Stimulated activated CD8-positive, alpha-beta memory T cell treated with anti-CD3 and anti-CD28 coated beads, Interleukin-12 subunit alpha, Interleukin-12 subunit beta, amount 100 ng/mL, for 1 hour (primary cell): ENCODE measurements around the gene GABPB2.

Experiments
- DNase-seq: peaks from one replicate; pipeline ENCODE4 v3.0.0-alpha.2; 2020; ENCODE audit warnings: low read depth

The GABPB2 gene

DNA sequence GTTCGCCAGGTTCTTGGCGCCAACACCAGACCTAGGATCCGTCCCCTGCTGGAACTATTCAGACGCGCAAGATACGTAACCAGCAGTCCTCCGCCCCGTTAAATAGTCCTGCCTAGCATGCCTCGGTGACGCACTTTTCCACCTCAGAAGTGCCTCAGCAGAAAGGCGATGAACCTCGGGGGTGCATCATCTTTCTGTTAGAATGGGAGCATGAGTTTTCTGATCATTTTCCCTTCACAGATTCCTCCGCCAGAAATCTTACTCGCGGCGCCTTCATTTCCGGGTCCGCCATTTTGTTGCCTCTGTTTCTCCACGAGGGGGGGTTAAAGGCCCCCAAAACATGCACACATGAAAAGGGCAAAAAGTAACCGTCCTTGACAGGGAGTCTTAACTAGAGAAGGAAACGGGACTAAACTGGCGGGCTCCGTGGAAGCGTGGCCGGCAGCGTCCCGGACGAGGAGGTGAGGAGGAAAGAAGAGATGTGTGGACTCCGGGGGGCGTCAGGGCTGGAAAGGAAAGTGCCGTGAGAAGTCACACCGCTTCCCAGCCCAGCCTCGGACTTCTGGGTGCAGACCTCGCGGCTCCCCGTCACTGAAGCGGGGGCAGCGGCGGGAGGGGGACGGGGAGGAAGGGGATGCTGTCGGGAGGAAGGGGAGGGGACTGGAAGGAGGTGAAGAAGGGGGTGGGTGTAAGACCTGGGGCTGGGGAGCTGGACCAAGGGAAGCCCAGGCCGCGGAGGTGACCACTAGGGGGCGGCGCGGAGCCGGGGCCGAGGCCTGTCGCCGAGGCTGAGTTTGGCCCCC lies at the start of gene GABPB2:
Gene GABPB2, plus strand, starts transcription at position 288 of the 803 bp plus-strand sequence. CDS start 17,429 bp downstream, outside the sequence.
- peak; percentile 66 for DNase-seq

DNA sequence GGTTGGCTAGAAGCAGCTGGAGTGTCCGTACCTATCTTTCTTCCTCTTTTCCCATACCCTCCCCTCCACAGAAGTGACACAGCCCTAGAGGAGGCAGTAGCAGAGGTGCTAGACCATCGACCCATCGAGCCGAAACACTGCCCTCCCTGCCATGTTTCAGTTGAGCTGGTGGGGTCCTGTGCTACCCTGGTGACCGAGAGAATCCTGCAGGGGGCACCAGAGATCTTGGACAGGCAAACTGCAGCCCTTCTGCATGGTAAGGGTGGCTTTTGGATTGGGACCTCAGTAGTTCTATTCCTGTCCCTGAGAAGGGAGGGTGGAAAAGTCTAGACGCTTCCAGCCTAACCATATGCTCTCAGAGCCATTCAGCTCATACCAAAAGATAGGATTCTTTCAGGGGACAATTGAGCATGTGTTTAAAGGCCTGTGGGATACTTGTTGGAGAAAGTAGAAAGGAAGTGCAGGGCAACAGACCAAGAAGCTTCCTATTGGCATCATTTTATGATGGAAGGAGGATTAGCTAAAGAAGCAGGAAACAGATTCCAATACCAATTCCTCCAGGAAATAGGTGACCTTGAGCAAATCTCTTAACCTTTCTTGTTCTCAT lies 45.9 kb upstream of the GABPB2 start:
- peak; percentile 84 for DNase-seq

DNA sequence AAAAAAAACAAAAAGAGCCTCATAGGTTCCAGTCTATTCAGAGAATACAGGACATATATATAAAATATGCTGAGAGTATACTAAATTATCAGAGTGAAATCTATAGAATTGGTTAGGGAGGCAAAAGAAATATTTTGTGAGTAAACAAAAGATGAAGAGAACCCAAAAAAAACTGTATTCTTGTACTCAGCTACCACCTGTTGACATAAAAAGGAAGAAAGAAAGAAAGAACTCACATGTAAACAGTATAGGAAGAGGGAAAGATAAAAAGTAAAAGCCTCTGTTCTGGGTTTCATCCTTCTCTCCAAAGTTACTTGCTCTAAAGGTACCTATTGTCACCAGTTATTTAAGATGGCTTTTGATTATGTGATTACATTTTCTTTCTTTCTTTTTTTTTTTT lies 44.1 kb upstream of the GABPB2 start:
- DNase-seq: no peak

DNA sequence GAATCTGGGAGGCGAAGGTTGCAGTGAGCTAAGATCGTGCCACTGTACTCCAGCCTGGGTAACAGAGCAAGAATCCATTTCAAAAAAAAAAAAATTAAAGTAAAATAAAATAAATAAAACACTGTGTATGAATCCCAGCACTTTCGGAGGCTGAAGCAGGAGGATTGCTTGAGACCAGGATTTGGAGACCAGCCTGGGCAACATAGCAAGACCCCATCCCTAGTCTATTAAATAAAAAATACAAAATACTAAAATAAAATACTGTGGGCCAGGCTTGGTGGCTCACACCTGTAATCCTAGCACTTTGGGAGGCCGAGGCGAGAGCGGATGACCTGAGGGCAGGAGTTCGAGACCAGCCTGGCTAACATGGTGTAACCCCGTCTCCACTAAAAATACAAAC lies 38.4 kb upstream of the GABPB2 start:
- no peak for DNase-seq

DNA sequence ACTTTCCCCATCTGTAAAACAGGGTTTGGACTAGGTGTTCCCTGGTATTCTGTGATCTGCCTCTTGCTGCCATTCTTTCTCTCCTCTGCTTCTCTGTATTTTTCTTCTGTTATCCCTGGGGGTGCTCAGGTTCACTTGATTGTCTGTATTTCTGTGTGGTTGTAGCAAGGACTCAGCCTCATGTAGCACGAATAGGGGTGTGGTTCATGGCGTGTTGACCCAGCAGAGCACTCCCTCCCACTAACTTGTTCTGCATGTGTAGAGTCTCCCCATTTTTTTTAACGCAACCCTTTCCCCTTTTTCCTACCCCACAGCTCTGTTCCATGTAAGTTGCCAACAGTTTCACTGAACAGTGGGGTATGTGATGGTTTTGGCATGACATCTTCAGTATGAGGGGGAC lies 35.4 kb upstream of the GABPB2 start:
- no peak for DNase-seq

DNA sequence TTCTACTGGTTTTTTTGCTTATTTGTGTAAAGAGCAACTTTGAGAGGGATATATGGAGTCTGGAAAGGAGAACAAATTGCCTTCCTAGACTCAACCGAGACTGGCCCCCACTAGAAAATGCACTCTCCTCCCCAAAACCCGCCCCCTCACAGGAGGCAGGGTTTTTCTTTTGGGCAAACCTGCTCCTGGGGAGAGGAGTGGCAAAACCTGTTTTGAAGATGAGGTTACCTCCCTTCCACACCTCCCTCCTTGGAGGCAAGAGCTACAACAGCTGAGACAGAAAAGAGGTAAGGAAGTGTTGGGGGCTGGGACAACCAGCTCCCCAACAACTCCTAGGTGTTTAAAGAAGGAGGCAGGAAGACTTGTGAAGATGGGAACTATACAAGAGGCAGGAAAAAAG lies 34.2 kb upstream of the GABPB2 start, which contains the start of gene BNIPL:
Gene BNIPL, plus strand, starts transcription at position 231 of the 400 bp plus-strand sequence. Its CDS starts 140 bp downstream, at position 371.
- DNase-seq: no peak

DNA sequence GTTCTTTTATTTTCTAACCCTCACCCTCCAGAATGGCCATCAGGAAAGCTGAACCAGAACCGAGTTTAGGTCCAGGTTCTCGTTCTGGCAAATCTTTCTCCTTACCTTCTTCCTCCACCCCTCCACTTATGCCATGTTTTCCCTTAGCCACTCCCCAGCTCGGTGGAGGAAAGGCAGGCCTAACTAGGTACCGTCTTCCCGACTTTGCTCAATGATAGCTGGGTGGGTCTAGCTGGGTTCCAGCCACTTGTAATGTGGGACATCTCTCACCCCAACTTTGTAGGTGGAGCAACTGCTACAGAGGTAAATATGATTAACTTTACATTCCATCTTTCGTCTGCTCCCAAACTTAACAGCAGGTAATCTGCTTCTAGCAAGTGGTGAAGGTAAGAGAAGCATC lies 33.5 kb upstream of the GABPB2 start:
- DNase-seq: no peak

DNA sequence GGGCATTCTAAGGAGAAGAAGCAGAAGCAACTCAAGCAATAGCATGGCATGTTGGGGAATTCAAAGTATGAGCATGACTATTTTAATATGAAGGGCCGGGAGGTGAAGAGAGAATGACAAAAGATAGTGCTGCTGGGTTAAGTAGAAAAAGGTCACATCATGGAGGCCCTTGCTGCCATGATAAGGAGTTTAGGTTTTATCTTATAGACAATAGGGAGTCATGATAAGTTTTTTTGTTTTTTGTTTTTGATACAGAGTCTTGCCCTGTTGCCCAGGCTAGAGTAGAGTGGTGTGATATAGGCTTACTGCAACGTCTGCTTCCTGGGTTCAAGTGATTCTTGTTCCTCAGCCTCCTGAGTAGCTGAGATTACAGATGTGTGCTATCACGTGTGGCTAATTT lies 31.0 kb upstream of the GABPB2 start:
- DNase-seq: no peak

DNA sequence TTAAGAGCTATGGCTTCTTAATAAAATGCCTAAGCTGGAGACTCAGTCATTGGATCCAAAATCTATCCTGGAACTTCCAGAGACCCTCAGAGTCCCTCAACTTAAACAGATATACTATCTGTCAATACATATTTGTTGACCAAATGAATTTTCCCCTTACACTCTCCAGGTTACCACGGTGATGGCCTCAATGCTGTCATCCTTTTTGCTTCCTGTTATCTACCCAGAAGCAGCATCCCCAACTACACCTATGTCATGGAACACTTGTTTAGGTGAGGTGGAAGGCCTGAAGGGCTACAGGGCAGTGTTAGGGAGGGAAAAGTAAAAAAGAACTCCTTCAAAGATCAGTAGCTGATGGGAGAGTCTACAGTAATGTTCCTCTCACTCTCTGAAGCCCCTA lies 27.4 kb upstream of the GABPB2 start:
- DNase-seq: no peak

DNA sequence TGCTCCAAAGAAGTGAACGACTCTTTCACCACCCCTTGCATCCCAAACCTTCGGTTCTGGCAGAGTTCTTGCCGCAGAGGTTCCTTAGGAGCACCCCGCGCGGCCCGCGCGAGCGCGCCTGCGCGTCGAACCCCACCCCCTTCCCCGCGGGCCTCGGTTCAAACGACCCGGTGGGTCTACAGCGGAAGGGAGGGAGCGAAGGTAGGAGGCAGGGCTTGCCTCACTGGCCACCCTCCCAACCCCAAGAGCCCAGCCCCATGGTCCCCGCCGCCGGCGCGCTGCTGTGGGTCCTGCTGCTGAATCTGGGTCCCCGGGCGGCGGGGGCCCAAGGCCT lies 23.0 kb upstream of the GABPB2 start, which contains the start of gene C1orf56:
Gene C1orf56, plus strand, starts transcription at position 161 of the 334 bp plus-strand sequence. Its CDS starts 97 bp downstream, at position 258.
- no peak for DNase-seq

DNA sequence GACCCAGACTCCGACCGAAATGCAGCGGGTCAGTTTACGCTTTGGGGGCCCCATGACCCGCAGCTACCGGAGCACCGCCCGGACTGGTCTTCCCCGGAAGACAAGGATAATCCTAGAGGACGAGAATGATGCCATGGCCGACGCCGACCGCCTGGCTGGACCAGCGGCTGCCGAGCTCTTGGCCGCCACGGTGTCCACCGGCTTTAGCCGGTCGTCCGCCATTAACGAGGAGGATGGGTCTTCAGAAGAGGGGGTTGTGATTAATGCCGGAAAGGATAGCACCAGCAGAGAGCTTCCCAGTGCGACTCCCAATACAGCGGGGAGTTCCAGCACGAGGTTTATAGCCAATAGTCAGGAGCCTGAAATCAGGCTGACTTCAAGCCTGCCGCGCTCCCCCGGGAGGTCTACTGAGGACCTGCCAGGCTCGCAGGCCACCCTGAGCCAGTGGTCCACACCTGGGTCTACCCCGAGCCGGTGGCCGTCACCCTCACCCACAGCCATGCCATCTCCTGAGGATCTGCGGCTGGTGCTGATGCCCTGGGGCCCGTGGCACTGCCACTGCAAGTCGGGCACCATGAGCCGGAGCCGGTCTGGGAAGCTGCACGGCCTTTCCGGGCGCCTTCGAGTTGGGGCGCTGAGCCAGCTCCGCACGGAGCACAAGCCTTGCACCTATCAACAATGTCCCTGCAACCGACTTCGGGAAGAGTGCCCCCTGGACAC lies 22.5 kb upstream of the GABPB2 start:
- DNase-seq: no peak

DNA sequence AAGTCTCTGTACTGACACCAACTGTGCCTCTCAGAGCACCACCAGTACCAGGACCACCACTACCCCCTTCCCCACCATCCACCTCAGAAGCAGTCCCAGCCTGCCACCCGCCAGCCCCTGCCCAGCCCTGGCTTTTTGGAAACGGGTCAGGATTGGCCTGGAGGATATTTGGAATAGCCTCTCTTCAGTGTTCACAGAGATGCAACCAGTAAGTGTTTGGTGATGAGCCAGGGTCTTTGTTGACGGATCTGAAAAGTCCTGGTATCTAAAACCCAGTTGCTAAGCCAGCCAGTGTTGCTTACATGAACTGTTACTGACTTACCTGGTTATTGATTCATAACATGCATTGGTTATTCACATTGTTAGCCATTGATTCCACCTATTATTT lies 21.9 kb upstream of the GABPB2 start:
- DNase-seq: no peak

DNA sequence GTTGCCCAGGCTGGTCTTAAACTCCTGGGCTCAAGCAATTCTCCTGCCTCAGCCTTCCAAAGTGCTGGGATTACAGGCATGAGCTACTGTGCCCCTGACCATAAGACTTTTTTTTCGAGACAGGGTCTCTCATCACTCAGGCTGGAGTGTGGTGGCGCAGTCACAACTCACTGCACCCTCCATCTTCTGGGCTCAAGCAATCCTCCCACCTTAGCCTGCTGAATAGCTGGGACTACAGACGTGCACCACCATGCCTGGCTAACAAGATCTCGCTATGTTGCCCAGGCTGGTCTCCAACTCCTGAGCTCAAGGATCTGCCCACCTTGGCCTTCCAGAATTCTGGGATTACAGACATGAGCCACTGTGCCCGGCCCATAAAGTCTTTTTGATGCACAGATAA lies 21.1 kb upstream of the GABPB2 start:
- no peak for DNase-seq

DNA sequence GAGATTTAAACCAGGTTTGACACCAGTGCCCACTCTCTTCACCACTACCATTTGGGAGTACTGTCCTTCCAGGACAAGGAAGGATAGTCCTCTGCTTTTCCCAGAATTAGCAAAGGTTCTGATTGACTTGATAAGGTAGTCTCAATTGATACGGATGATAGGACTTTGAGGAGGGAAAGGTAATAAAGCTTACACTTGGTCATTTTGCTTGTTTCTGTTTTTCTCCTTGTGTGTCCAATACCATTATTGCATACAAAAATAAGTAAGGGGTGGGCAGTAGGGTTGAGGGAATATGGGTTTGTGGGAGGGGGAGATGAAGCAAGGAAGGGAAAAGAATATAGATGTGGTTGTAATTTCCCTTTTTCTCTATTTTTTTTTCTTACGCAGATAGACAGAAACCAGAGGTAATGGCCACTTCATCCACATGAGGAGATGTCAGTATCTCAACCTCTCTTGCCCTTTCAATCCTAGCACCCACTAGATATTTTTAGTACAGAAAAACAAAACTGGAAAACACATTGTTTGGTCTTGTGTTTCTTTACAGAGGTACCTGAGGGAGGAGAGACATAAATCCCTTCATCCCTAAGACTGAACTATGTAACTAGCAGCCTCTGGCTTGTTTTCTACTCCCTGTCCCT lies 20.4 kb upstream of the GABPB2 start:
- no peak for DNase-seq

DNA sequence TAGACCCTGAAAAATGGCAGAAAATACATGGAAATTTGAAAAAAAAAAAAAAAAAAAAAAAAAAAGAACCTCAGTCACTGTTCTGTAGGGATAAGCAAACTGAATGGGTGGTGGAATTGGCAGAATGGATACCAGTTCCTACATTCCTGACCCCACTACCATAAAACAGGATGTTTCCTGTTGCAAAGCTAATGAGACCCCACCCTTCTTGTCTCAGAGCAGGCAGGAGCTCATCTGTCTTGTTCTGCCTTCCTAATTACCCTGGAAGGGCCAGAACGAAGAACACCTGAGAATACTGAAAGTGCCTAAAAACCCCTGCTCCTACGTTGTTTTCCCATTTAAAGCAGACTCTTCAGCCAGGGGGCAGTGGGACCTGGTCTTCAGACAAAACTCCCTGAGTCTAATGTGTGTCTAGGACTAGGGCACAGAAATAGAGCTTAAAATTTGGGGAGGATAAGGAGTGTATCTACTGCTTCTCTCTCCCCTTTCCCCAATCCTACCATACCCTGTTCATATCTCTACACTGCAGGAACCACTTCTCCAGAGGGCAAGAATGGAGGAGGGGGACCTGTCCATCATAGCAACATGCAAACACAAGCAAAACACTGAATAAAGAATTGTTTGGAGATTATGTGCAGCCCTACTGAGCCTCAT lies 19.1 kb upstream of the GABPB2 start:
- DNase-seq: no peak

DNA sequence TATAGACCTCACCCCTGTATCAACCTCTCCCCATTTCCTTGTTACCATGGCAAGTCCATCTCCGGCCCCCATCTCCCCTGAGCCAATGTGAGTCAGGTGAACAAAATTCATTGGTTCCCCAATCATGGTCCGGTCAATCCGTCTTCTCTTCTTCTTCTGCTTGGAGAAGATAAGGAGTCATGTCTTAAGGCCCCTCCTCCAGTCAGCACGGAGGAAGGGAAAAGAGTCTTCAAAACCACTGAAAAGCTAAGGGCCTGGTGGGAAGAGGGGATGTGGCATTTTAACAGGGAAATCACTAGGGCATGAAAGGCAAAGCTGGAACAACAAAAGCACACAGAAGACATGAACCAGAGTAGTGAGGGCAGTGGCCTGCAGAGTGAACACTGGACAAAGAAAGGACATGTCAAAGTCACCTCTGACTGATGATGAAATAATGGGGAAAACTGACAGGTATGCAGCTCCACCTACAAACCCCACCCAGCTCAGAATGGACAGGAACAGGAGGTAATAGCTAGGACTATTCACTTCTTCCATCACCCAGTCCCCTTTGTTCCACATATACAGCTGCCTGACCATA lies 15.5 kb upstream of the GABPB2 start:
- DNase-seq: no peak

DNA sequence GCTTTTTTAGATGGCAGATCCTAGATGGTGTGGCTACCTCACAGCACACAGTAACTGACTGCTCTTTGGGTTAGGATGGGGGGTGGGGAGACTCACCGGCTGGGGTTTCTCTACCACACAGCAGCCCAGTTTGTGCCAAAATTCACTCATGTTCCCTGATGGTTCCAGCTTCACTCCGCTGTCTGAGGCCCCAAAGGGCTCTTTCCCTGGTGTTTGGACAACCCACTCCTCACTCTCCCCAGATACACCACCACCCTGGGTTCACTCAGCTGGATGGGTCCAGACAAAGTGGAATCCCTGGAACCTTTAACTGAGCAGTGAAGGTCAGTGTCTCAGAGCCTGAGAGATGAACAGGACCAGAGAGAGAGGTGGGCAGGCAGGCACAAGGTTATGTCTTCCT lies 15.0 kb upstream of the GABPB2 start:
- DNase-seq: no peak

DNA sequence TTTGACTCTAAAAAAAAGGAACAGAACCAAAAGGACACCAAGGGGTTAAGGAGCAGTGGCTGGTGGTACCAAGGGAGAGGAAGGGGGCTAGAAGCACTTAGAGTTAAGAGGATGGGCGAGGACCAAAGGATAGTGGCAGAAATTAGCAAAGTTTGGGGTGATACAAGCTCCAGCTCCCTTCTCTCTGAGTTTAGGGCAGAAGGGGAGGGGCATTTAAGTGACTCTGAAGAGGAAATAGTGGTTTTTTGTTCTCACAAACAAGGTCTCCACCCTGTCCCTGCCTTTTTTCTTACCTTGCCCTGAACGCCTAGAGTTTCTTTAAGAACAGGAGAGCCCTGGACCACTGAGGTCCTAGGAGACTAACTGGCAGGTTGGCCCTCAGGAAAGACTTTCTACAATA lies 14.4 kb upstream of the GABPB2 start:
- DNase-seq: no peak

DNA sequence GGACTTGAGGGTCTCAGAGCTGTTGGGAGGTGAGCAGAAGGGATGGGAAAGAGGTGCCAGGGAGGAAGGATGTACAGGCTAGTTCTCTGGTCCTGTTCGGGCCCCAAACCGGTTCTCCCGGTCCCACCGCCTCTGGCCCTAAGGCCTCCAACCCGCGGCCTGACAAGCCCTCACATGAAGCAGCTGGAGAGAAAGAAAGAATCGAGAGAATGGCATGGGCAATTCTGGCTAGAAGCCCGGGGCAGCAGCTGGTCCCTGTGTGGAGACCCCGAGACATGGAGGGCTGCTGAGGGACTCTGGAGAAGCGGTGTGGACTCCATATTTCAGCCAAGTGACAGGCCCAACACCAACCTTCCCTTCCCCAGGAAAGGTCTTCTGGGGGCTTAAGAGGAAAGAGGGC lies 11.9 kb upstream of the GABPB2 start:
- DNase-seq: no peak

DNA sequence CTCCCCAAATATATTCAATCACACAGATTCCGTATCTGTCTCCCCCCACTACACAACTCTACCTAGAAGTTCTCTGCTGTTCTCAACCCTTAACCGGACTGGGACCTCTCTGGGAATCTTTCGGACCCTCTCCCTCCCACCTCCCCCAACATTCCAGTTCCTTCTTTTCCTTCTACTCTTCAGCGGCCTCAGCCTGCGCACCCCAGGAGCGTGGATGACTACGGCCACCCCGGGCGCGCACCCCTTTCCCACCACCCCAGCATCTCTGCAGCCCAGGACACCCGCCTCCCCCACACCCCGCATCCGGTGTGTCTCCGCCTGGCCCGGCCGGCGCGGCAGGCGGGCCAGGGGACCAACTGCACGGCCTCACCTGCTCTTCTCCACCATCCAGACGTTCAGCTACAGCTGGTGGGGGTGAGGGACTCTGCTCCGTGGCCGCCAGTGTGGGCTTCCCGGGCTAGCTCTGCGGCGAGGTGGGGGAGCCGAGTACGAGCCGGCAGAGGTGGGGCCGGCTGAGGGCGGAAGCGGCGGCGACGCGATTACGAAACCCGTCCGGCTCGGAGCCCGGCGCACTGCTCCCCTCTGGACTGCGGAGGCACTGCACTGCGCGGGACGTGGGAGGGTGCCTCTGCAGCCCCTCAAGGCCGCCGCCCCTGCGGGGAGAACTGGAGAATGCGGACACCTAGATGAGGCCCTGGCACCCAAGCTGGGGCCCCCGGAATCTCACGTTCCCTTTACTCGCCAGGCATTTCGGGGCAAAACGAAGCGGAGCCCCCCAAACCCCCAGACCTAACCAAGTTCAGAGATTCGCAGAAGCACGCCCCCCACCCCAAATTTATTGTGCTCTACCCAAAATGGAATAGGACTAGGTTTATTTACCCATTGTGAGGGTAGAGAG lies 11.2 kb upstream of the GABPB2 start, which contains the start of gene CDC42SE1:
Gene CDC42SE1, minus strand, starts transcription at position 514 of the 898 bp plus-strand sequence. CDS start 3,892 bp downstream, outside the sequence.
- DNase-seq: peak; percentile 75
